IMR-90 (cell line): ENCODE results near the gene TNFRSF11A. TPM values are rescaled to one million over a fixed set of nuclear protein-coding genes. Genes with fewer than 3 reads are reported as not detected.

Experiments
- ATAC-seq: fragments of 200-7000 bp; cut with Tn5 transposase; 2 replicates; pipeline ENCODE4 v1.9.1; 2020; ENCODE audit warnings: low read depth, mild to moderate bottlenecking, moderate library complexity
- BruUV-seq: library from RNA; stranded (reverse); fragments of 400-500 nt; replicated peaks from 2 replicates; lab custom pipeline; 2021; lab: Mats Ljungman, UMichigan
- CTCF ChIA-PET: fragments of 300-600 bp; formaldehyde crosslinking; extraction: SDS; loops from one replicate; lab custom pipeline; 2021; ENCODE audit warnings: antibody characterized with exemption; lab: Yijun Ruan, JAX
- POLR2A ChIA-PET: fragments of 300-600 bp; sonication (Branson Sonifier 250); formaldehyde crosslinking; loops from one replicate; lab custom pipeline; 2022; ENCODE audit warnings: antibody characterized with exemption; ENCODE audit not compliant: unreplicated experiment; lab: Charles Lee
- DNase-seq: peaks from one replicate; pipeline ENCODE4 v3.0.0; 2013
- H2AFZ ChIP-seq: replicated peaks from 2 replicates; pipeline ENCODE3; 2013; ENCODE audit warnings: low read length, mild to moderate bottlenecking; ENCODE audit not compliant: poor library complexity
- H2AK5ac ChIP-seq: 2 replicates; pipeline ENCODE4 v1.6.1; 2013; ENCODE audit warnings: low read depth, low read length, inconsistent platforms
- H2AK9ac ChIP-seq: replicated peaks from 2 replicates; pipeline ENCODE3; 2013; ENCODE audit warnings: mild to moderate bottlenecking, low read depth, low read length, moderate library complexity; ENCODE audit not compliant: poor library complexity
- H2BK120ac ChIP-seq: 2 replicates; pipeline ENCODE4 v1.6.1; 2013; ENCODE audit warnings: low read depth, low read length, inconsistent platforms
- H2BK15ac ChIP-seq: 3 replicates; pipeline ENCODE4 v1.6.1; 2013; ENCODE audit warnings: low read depth, low read length, inconsistent platforms
- H2BK20ac ChIP-seq: 2 replicates; pipeline ENCODE4 v1.6.1; 2013; ENCODE audit warnings: low read depth, mild to moderate bottlenecking, inconsistent platforms, low read length, moderate library complexity
- H2BK5ac ChIP-seq: 2 replicates; pipeline ENCODE4 v1.6.1; 2013; ENCODE audit warnings: mild to moderate bottlenecking, low read depth, low read length, inconsistent platforms; ENCODE audit not compliant: poor library complexity, severe bottlenecking
- H3K14ac ChIP-seq: replicated peaks from 2 replicates; pipeline ENCODE4 v1.6.1; 2013; ENCODE audit warnings: low read depth, low read length, inconsistent platforms
- H3K18ac ChIP-seq: 2 replicates; pipeline ENCODE4 v1.6.1; 2013; ENCODE audit warnings: low read depth, low read length, control low read depth
- H3K23ac ChIP-seq: 2 replicates; pipeline ENCODE4 v1.6.1; 2013; ENCODE audit warnings: low read depth, low read length, inconsistent platforms
- H3K27ac ChIP-seq: 2 replicates; pipeline ENCODE4 v1.5.1; 2013; ENCODE audit warnings: mild to moderate bottlenecking, control low read depth, low read length; ENCODE audit not compliant: insufficient read depth
- H3K27me3 ChIP-seq: 2 replicates; pipeline ENCODE4 v1.6.1; 2013; ENCODE audit warnings: low read length; ENCODE audit not compliant: control insufficient read depth, insufficient read depth
- H3K36me3 ChIP-seq: 2 replicates; pipeline ENCODE4 v1.6.1; 2013; ENCODE audit warnings: low read length, mixed read lengths; ENCODE audit not compliant: control insufficient read depth, insufficient read depth
- H3K4ac ChIP-seq: 2 replicates; pipeline ENCODE4 v1.6.1; 2013; ENCODE audit warnings: low read depth, low read length, inconsistent platforms
- H3K4me1 ChIP-seq: 2 replicates; pipeline ENCODE4 v1.6.1; 2013; ENCODE audit warnings: low read length, mixed read lengths; ENCODE audit not compliant: control insufficient read depth, insufficient read depth
- H3K4me2 ChIP-seq: 2 replicates; pipeline ENCODE4 v1.6.1; 2013; ENCODE audit warnings: low read depth, mild to moderate bottlenecking, control low read depth, low read length, moderate library complexity
- H3K4me3 ChIP-seq: 2 replicates; pipeline ENCODE4 v1.5.1; 2013; ENCODE audit warnings: low read depth, mild to moderate bottlenecking, control low read depth, low read length, moderate library complexity; ENCODE audit not compliant: insufficient read depth
- H3K56ac ChIP-seq: 2 replicates; pipeline ENCODE4 v1.6.1; 2013; ENCODE audit warnings: low read length, inconsistent platforms; ENCODE audit not compliant: insufficient read depth; ENCODE audit errors: extremely low read depth
- H3K79me1 ChIP-seq, 2 experiments: 2 replicates each; pipeline ENCODE4 v1.6.1; 2013; ENCODE audit warnings: low read length in 2 of 2, inconsistent platforms in 1 of 2, low read depth in 1 of 2
- H3K9ac ChIP-seq: 2 replicates; pipeline ENCODE4 v1.6.1; 2013; ENCODE audit warnings: low read depth, low read length, control low read depth
- H3K9me1 ChIP-seq: 2 replicates; pipeline ENCODE4 v1.6.1; 2013; ENCODE audit warnings: low read length, inconsistent platforms; ENCODE audit not compliant: insufficient read depth
- H3K9me3 ChIP-seq: 2 replicates; pipeline ENCODE4 v1.6.1; 2013; ENCODE audit warnings: low read length; ENCODE audit not compliant: control insufficient read depth, insufficient read depth
- H4K20me1 ChIP-seq: 2 replicates; pipeline ENCODE4 v1.6.1; 2013; ENCODE audit warnings: low read length, inconsistent platforms; ENCODE audit not compliant: insufficient read depth
- H4K5ac ChIP-seq: 2 replicates; pipeline ENCODE4 v1.6.1; 2013; ENCODE audit warnings: mild to moderate bottlenecking, low read depth, low read length, control low read depth
- H4K8ac ChIP-seq, 2 experiments: 2 replicates each; pipeline ENCODE4 v1.6.1; 2013; ENCODE audit warnings: low read depth in 2 of 2, low read length in 2 of 2, control low read depth in 1 of 2, inconsistent platforms in 1 of 2
- H4K91ac ChIP-seq: 2 replicates; pipeline ENCODE4 v1.6.1; 2013; ENCODE audit warnings: low read depth, low read length, inconsistent platforms; ENCODE audit not compliant: insufficient read depth
- BHLHE40 ChIP-seq: fragments of 150-350 bp; IDR thresholded peaks from 2 replicates; pipeline ENCODE4 v1.6.1; 2016; ENCODE audit warnings: mild to moderate bottlenecking, low read depth, low read length
- FOS ChIP-seq: fragments of 150-350 bp; IDR thresholded peaks from 2 replicates; pipeline ENCODE4 v1.6.1; 2016; ENCODE audit warnings: low read depth, low read length
- WGBS, 2 experiments: methylation state at CpG; one replicate each; pipeline versions ENCODE4 v1.1.5 to v1.1.7; 2013; ENCODE audit warnings: missing lambda C conversion rate in 2 of 2; ENCODE audit not compliant: insufficient read length in 1 of 2; ENCODE audit errors: extremely low coverage in 2 of 2; 5-methylcytosine and 5-hydroxymethylcytosine counted together
- dilution Hi-C: fragments of 300-500 bp; cut with HindIII; formaldehyde crosslinking; loops from one replicate; pipeline ENCODE4 v1.14.3; 2018; ENCODE audit warnings: low sequenced_read_pairs; ENCODE audit not compliant: unreplicated experiment
- in situ Hi-C: fragments of 300-500 bp; cut with MboI; formaldehyde crosslinking; loops from 3 replicates; pipeline ENCODE4 v1.14.3; 2019; ENCODE audit warnings: low sequenced_read_pairs, inconsistent platforms, mixed read lengths
- intact Hi-C: fragments of 100-400 bp; cut with micrococcal nuclease; formaldehyde crosslinking; loops from 2 replicates; pipeline ENCODE4 v1.10.0; 2022
- polyA plus RNA-seq, 3 experiments: library from polyadenylated mRNA; depleted of rRNA; stranded (reverse); fragments of >200 nt; gene quantifications; 2 replicates each; pipeline ENCODE4 v1.2.3, GENCODE V29; 2012; ENCODE audit warnings: low replicate concordance in 1 of 3
- total RNA-seq: library from RNA; depleted of rRNA; stranded (reverse); fragments of >200 nt; gene quantifications from 2 replicates; pipeline ENCODE4 v1.2.3, GENCODE V29; 2012

The TNFRSF11A gene
- total and polyA plus RNA-seq, 2 of the 4 experiments (the other 2 are of a cell fraction): under 0.01 TPM; not detected in 1

- Histone ChIP-seq H3K23ac (no peak overlapping the region), H3K27me3 (peaks cover 27% of the 10 kb centered on the region), H2BK20ac (no peak overlapping the region), H2BK15ac (no peak overlapping the region), H3K14ac (no peak overlapping the region), H2AK9ac (no peak overlapping the region), H3K4me3 (no peak overlapping the region), H2BK5ac (no peak overlapping the region), H2AFZ (peak overlapping the region; percentile 12), H3K79me1 (no peaks in the 10 kb centered on the region), H4K8ac (no peak overlapping the region), H4K91ac (no peak overlapping the region), H2AK5ac (no peak overlapping the region), H3K4ac (no peak overlapping the region), H2BK120ac (no peak overlapping the region), H3K4me1 (peaks cover 4% of the 10 kb centered on the region), H3K9me3 (no peaks in the 10 kb centered on the region), H3K18ac (no peak overlapping the region), H3K4me2 (peak overlapping the region; percentile 44), H3K36me3 (no peaks in the 10 kb centered on the region), H3K27ac (no peak overlapping the region), H3K9ac (no peak overlapping the region), H3K9me1 (peaks cover 3% of the 10 kb centered on the region; the same call in 1 of the 2 replicates), H3K56ac (no peak overlapping the region), H4K5ac (no peak overlapping the region), H4K20me1 (no peaks in the 10 kb centered on the region; the same call in 1 of the 2 replicates)
- ChIA-PET POLR2A (no interaction called here), CTCF (interaction anchor here (0.5 to 0.9 kb wide), 2 partner anchors 11 to 376 kb away, joined by 3 read pairs; no protein-coding TSS in a partner anchor)
- dilution Hi-C loops (no loop called here), intact Hi-C loops (no loop called here), in situ Hi-C loops (no loop called here)
- no TSS peak for BruUV-seq
- TF ChIP-seq FOS: peak; percentile 56; the same call in 1 of the 2 replicates
- TF ChIP-seq BHLHE40: no peak
- 83% methylated on average over 2 of the region's 15 CpGs; no CpG with 5 or more reads in 1 of the 2 experiments for WGBS, 2 experiments
- DNase-seq: peak; percentile 81
- ATAC-seq: peak; percentile 87
Measured at GRCh38 chr18:62339106-62339988, 14.2 kb downstream of the TNFRSF11A start.
